Stomach (tissue), 9 donors: Measurements from ENCODE around the gene CLCN6. TPM values are rescaled to one million over a fixed set of nuclear protein-coding genes. Genes with fewer than 3 reads are reported as not detected.

Source experiments
- DNase-seq, 2 donors: peaks; one replicate each; pipeline versions ENCODE4 v3.0.0 to v3.0.0-alpha.2; 2013 to 2019
- H3K27ac ChIP-seq, 5 donors: fragments of 200-600 bp in 4 of 5; sonication (generic) in 4 of 5; one replicate each; pipeline ENCODE4 v1.5.1; 2013 to 2019; ENCODE audit warnings: mild to moderate bottlenecking in 1 of 5, moderate library complexity in 1 of 5
- H3K27me3 ChIP-seq, 3 donors: fragments of 200-600 bp; sonication (generic); one replicate each; pipeline ENCODE4 v1.5.1; 2017 to 2019; ENCODE audit warnings: mixed run types in 1 of 3
- H3K36me3 ChIP-seq, 4 donors: fragments of 200-600 bp; sonication (generic); 1 replicate in 3 of 4; 2 replicates in 1 of 4; pipeline ENCODE4 v1.5.1; 2016 to 2019
- H3K4me1 ChIP-seq, 4 donors: fragments of 200-600 bp; sonication (generic); one replicate each; pipeline ENCODE4 v1.5.1; 2016 to 2019
- H3K4me3 ChIP-seq, 4 donors: fragments of 200-600 bp; sonication (generic) in 3 of 4; one replicate each; pipeline ENCODE4 v1.5.1; 2016 to 2019; ENCODE audit warnings: mild to moderate bottlenecking in 1 of 4
- H3K9me3 ChIP-seq, 4 donors: fragments of 200-600 bp; sonication (generic); one replicate each; pipeline ENCODE4 v1.5.1; 2016 to 2019
- EP300 ChIP-seq: sonication (generic); formaldehyde crosslinking; IDR thresholded peaks from one replicate; pipeline ENCODE4 v1.6.1; 2017; ENCODE audit warnings: antibody characterized with exemption
- POLR2A ChIP-seq, 4 donors: fragments of 450-650 bp; IDR thresholded peaks; one replicate each; pipeline ENCODE4 v1.6.1; 2016; ENCODE audit warnings: antibody characterized with exemption in 4 of 4, control low read depth in 2 of 4, mild to moderate bottlenecking in 1 of 4, moderate library complexity in 1 of 4
- POLR2AphosphoS5 ChIP-seq, 3 donors: sonication (generic); formaldehyde crosslinking; IDR thresholded peaks; one replicate each; pipeline ENCODE4 v1.6.1; 2016; ENCODE audit warnings: antibody characterized with exemption in 3 of 3
- WGBS, 5 donors: extraction: QIAGEN DNeasy Blood & Tissue Kit in 3 of 5; methylation state at CpG; one replicate each; pipeline versions ENCODE4 v1.1.5 to v1.1.7; 2013 to 2018; 5-methylcytosine and 5-hydroxymethylcytosine counted together
- intact Hi-C: fragments of 100-400 bp; cut with DNase I; formaldehyde crosslinking; loops from one replicate; pipeline ENCODE4 v1.15.1; 2023; ENCODE audit warnings: low total_unique reads
- polyA plus RNA-seq, 3 donors: library from polyadenylated mRNA; stranded (reverse); fragments of 200-250 nt; gene quantifications; one replicate each; pipeline ENCODE4 v1.2.3, GENCODE V29; 2013
- total RNA-seq, 5 donors: library from RNA; depleted of rRNA; stranded (reverse); fragments of >200 nt; gene quantifications; one replicate each; pipeline versions ENCODE4 v1.1.0 to v1.2.3, GENCODE V29; 2014 to 2016
- TF ChIP-seq, protein P1 (sequence below), 7 experiments: fragments of 450-650 bp in 4 of 7; fragments of 200-600 bp in 3 of 7; sonication (generic) in 3 of 7; IDR thresholded peaks; one replicate each; pipeline ENCODE4 v1.5.1; 2016 to 2019; ENCODE audit warnings: antibody characterized with exemption in 7 of 7, control low read depth in 2 of 7, mild to moderate bottlenecking in 1 of 7
- donor health status: healthy with polysubstance abuse.
- donor health status: Bipolar disorder and iron deficiency.
- donor health status: healthy.

Gene CLCN6
- total and polyA plus RNA-seq, 8 donors: 4.1 to 49.6 (median 10.2) TPM

DNA sequence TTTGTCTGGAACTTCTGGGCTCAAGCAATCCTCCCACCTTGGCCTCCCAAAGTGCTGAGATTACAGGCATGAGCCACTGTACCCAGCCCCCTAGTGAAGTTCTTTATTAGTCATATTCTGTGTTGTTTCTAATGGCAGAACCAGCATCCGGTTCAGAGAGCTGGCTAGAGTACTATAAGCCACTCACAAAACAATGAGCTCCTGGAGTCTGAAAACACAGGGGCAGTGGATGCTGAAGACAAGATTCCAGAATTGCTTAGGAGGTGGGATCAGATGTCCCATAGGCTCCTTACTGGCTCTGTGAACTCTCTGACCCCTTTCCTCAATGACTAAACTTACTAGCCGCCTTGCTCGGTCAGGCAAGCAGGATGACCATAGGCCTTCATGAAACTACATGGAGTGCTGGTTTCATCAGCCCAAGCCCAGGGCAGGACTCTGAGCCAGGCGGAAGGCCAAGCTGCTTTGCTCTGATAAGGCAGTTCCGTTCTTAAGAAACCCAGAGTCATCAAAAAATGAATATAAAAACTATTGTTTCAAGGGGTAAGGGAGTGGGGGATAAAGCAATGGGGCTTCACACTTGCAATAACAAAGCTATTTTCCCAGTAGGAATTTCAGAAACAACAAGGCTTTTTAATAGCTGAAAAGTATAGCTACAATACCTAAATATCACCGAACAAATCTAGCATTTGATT is 8.3 kb upstream of the CLCN6 start:
- no peak for DNase-seq
- no peaks in the 10 kb centered on the region for H3K9me3 ChIP-seq
- intact Hi-C loops: loop anchor here (10.0 kb wide), 1 partner anchor 63 kb away; the partner anchor contains the start of gene AGTRAP
- H3K27me3 ChIP-seq: no peaks in the 10 kb centered on the region
- 46 to 75% (median 65%) methylated on average over 6 of the region's 6 CpGs for WGBS, 5 donors
- peaks cover 19 to 46% (median 34%) of the 10 kb centered on the region in 4 donors for H3K4me1 ChIP-seq
- TF ChIP-seq POLR2AphosphoS5 (IDR thresholded peaks at IDR 0.05) (no peak), POLR2A (IDR thresholded peaks at IDR 0.05) (no peak), EP300 (no peak)
- TF ChIP-seq, protein P1, sequence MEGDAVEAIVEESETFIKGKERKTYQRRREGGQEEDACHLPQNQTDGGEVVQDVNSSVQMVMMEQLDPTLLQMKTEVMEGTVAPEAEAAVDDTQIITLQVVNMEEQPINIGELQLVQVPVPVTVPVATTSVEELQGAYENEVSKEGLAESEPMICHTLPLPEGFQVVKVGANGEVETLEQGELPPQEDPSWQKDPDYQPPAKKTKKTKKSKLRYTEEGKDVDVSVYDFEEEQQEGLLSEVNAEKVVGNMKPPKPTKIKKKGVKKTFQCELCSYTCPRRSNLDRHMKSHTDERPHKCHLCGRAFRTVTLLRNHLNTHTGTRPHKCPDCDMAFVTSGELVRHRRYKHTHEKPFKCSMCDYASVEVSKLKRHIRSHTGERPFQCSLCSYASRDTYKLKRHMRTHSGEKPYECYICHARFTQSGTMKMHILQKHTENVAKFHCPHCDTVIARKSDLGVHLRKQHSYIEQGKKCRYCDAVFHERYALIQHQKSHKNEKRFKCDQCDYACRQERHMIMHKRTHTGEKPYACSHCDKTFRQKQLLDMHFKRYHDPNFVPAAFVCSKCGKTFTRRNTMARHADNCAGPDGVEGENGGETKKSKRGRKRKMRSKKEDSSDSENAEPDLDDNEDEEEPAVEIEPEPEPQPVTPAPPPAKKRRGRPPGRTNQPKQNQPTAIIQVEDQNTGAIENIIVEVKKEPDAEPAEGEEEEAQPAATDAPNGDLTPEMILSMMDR (IDR thresholded peaks at IDR 0.05): no peak
- H3K4me3 ChIP-seq: no peak overlapping the region
- H3K36me3 ChIP-seq: peaks cover 39 to 89% (median 77%) of the 10 kb centered on the region in 4 donors
- H3K27ac ChIP-seq: peak overlapping the region in 4 of 5 donors; percentile 50 to 69 (median 62)

- 92 to 98% (median 96%) methylated on average over 5 of the region's 5 CpGs for WGBS, 5 donors
- Histone ChIP-seq H3K4me3 (no peak overlapping the region), H3K27ac (no peak overlapping the region), H3K27me3 (no peaks in the 10 kb centered on the region), H3K4me1 (peaks cover 34 to 55% (median 46%) of the 10 kb centered on the region in 4 donors), H3K9me3 (no peaks in the 10 kb centered on the region), H3K36me3 (peaks cover 33 to 75% (median 64%) of the 10 kb centered on the region in 4 donors)
- intact Hi-C loops: loop anchor here (10.0 kb wide), 1 partner anchor 64 kb away; the partner anchor contains the start of gene AGTRAP
- TF ChIP-seq, protein P1 (IDR thresholded peaks at IDR 0.05): no peak
- TF ChIP-seq POLR2A (IDR thresholded peaks at IDR 0.05): no peak
- TF ChIP-seq POLR2AphosphoS5 (IDR thresholded peaks at IDR 0.05): no peak
- TF ChIP-seq EP300: no peak
- DNase-seq: no peak
These were observed 6.9 kb upstream of the CLCN6 start for GRCh38 chr1:11799099-11799498.

- Histone ChIP-seq H3K36me3 (peaks cover 25 to 67% (median 56%) of the 10 kb centered on the region in 4 donors), H3K4me1 (peaks cover 42 to 60% (median 54%) of the 10 kb centered on the region in 4 donors), H3K27me3 (no peaks in the 10 kb centered on the region), H3K9me3 (no peaks in the 10 kb centered on the region), H3K4me3 (no peak overlapping the region), H3K27ac (peak overlapping the region in 2 of 5 donors; percentile 99)
- intact Hi-C loops: loop anchor here (10.0 kb wide), 1 partner anchor 65 kb away; the partner anchor contains the start of gene AGTRAP
- no peak for DNase-seq
- TF ChIP-seq POLR2A (IDR thresholded peaks at IDR 0.05) (no peak), POLR2AphosphoS5 (IDR thresholded peaks at IDR 0.05) (no peak), EP300 (no peak)
- TF ChIP-seq, protein P1 (IDR thresholded peaks at IDR 0.05): no peak
- WGBS, 5 donors: 95 to 99% (median 96%) methylated on average over 9 of the region's 9 CpGs
These were observed 6.1 kb upstream of the CLCN6 start for GRCh38 chr1:11799896-11800295.

DNA sequence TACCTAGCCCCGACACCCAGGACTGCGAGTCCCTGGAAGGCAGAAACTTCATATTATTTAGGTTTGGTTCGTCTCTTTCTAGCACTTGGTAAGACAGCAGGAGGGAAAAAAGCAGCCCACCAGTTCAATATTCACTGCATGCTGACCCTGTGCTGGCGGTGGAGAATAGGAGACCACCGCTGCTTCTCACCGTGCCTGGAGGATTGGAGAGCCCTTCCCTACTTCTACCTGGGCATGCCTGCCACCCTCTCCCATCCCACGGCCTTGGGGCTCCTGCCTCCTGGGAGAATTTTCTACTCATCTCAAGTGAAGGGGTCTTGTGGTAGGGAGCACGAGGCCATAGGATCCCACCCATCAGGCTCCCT is 5.6 kb upstream of the CLCN6 start:
- TF ChIP-seq, protein P1 (IDR thresholded peaks at IDR 0.05): no peak
- TF ChIP-seq POLR2AphosphoS5 (IDR thresholded peaks at IDR 0.05): no peak
- TF ChIP-seq EP300: no peak
- TF ChIP-seq POLR2A (IDR thresholded peaks at IDR 0.05): no peak
- no peak overlapping the region for H3K4me3 ChIP-seq
- intact Hi-C loops: no loop called here
- 91 to 98% (median 95%) methylated on average over 8 of the region's 8 CpGs for WGBS, 5 donors
- no peaks in the 10 kb centered on the region for H3K27me3 ChIP-seq
- H3K36me3 ChIP-seq: peaks cover 22 to 62% (median 51%) of the 10 kb centered on the region in 4 donors
- DNase-seq: no peak
- H3K27ac ChIP-seq: peak overlapping the region in 4 of 5 donors; percentile 25 to 99 (median 66)
- no peaks in the 10 kb centered on the region for H3K9me3 ChIP-seq
- peaks cover 44 to 64% (median 55%) of the 10 kb centered on the region in 4 donors for H3K4me1 ChIP-seq
